Measurements from ENCODE around the gene KCNMB3.
"Not testable (repeated sequence)": the region's sequence is repeated elsewhere in the genome, so short reads cannot be mapped to it uniquely, and the experiment has no call there.

KCNMB3 gene

GRCh38 chr3:179250803-179251476 lies at the start of gene KCNMB3:
KCNMB3 (minus strand) TSS chr3:179251114; CDS start chr3:179250990, 124 bp downstream.
- DNase-seq (ENCODE audit: low read depth), result no peak

GRCh38 chr3:179299999-179300613 lies 49.2 kb upstream of the KCNMB3 start:
- DNase-seq (ENCODE audit: low read depth), result no peak

GRCh38 chr3:179299316-179299715 lies 48.4 kb upstream of the KCNMB3 start:
- DNase-seq (ENCODE audit: low read depth), result no peak

GRCh38 chr3:179297971-179298725 lies 47.2 kb upstream of the KCNMB3 start:
- peak; percentile 93 for DNase-seq (ENCODE audit: low read depth)

GRCh38 chr3:179292450-179292849 lies 41.5 kb upstream of the KCNMB3 start:
- DNase-seq (ENCODE audit: low read depth), result peak; percentile 62

- no peak for DNase-seq (ENCODE audit: low read depth)
These were observed 38.4 kb upstream of the KCNMB3 start for GRCh38 chr3:179289295-179289694.

- DNase-seq (ENCODE audit: low read depth), result peak; percentile 63
These were observed 37.9 kb upstream of the KCNMB3 start for GRCh38 chr3:179288845-179289244.

- peak; percentile 56 for DNase-seq (ENCODE audit: low read depth)
These were observed 35.4 kb upstream of the KCNMB3 start for GRCh38 chr3:179286331-179286730.

- DNase-seq (ENCODE audit: low read depth), result no peak
These were observed 30.9 kb upstream of the KCNMB3 start for GRCh38 chr3:179281825-179282224.

- no peak for DNase-seq (ENCODE audit: low read depth)
These were observed 28.9 kb upstream of the KCNMB3 start for GRCh38 chr3:179279837-179280236.

GRCh38 chr3:179278932-179279693 lies 28.2 kb upstream of the KCNMB3 start:
- DNase-seq (ENCODE audit: low read depth), result no peak

- DNase-seq (ENCODE audit: low read depth), result no peak
These were observed 27.2 kb upstream of the KCNMB3 start for GRCh38 chr3:179278151-179278550.

GRCh38 chr3:179276743-179277142 lies 25.8 kb upstream of the KCNMB3 start:
- no peak for DNase-seq (ENCODE audit: low read depth)

- no peak for DNase-seq (ENCODE audit: low read depth)
These were observed 25.1 kb upstream of the KCNMB3 start for GRCh38 chr3:179276001-179276400.

- not testable (repeated sequence) for DNase-seq (ENCODE audit: low read depth)
These were observed 23.5 kb upstream of the KCNMB3 start for GRCh38 chr3:179274434-179274833.

GRCh38 chr3:179272385-179272784 lies 21.5 kb upstream of the KCNMB3 start:
- DNase-seq (ENCODE audit: low read depth), result no peak

GRCh38 chr3:179269152-179269707 lies 18.3 kb upstream of the KCNMB3 start:
- DNase-seq (ENCODE audit: low read depth), result no peak

- no peak for DNase-seq (ENCODE audit: low read depth)
These were observed 17.6 kb upstream of the KCNMB3 start for GRCh38 chr3:179268400-179269051.

- DNase-seq (ENCODE audit: low read depth), result no peak
These were observed 15.8 kb upstream of the KCNMB3 start for GRCh38 chr3:179266701-179267211.

- DNase-seq (ENCODE audit: low read depth), result no peak
These were observed 15.0 kb upstream of the KCNMB3 start for GRCh38 chr3:179265875-179266274.

GRCh38 chr3:179265092-179265491 lies 14.2 kb upstream of the KCNMB3 start:
- DNase-seq (ENCODE audit: low read depth), result no peak
